HepG2 (cell line): ENCODE data around the gene TET2. TPM values are rescaled to one million over a fixed set of nuclear protein-coding genes. Genes with fewer than 3 reads are reported as not detected.

ENCODE experiments used
- ATAC-seq: fragments of 200-7000 bp; cut with Tn5 transposase; 3 replicates; pipeline ENCODE4 v1.9.1; 2020; ENCODE audit warnings: mild to moderate bottlenecking, moderate library complexity
- BruUV-seq: library from RNA; stranded (reverse); fragments of 400-500 nt; replicated peaks from 2 replicates; lab custom pipeline; 2021; lab: Mats Ljungman, UMichigan
- CTCF ChIA-PET: fragments of 300-600 bp; formaldehyde crosslinking; extraction: SDS; loops from one replicate; lab custom pipeline; 2021; ENCODE audit warnings: low total read pairs, inconsistent platforms, low intra/inter-chr PET ratio; lab: Yijun Ruan, JAX
- POLR2A ChIA-PET: fragments of 350-600 bp; sonication (Branson Sonifier 250); formaldehyde crosslinking; loops from one replicate; lab custom pipeline; 2020; ENCODE audit warnings: antibody characterized with exemption, inconsistent platforms; lab: Yijun Ruan, JAX
- DNase-seq: peaks from one replicate; pipeline ENCODE4 v3.0.0-alpha.2; 2015; ENCODE audit warnings: low spot score
- FAIRE-seq: peaks from 3 replicates; lab custom pipeline; 2011; peaks lifted over from hg19 to GRCh38; lab: Jason Lieb, UNC
- H2AFZ ChIP-seq: one replicate; pipeline ENCODE4 v1.6.1; 2011; ENCODE audit warnings: low read length, inconsistent platforms
- H3K27ac ChIP-seq: fragments of 300-600 bp; 3 replicates; pipeline ENCODE4 v1.8.0; 2011; ENCODE audit warnings: mixed run types, mild to moderate bottlenecking, mixed read lengths, low read length, inconsistent platforms; ENCODE audit not compliant: insufficient read depth; ENCODE audit errors: extremely low read length
- H3K27me3 ChIP-seq, 2 experiments: fragments of 200-600 bp in 1 of 2; 2 replicates in 1 of 2; 3 replicates in 1 of 2; pipeline versions ENCODE4 v1.6.0 to v1.8.0; 2011; ENCODE audit warnings: low read length in 2 of 2, mild to moderate bottlenecking in 2 of 2, moderate library complexity in 2 of 2, inconsistent platforms in 1 of 2; ENCODE audit not compliant: insufficient read depth in 2 of 2, control insufficient read depth in 1 of 2
- H3K36me3 ChIP-seq, 2 experiments: fragments of 200-600 bp in 1 of 2; replicated peaks in 1 of 2; 2 replicates in 1 of 2; 3 replicates in 1 of 2; pipeline versions ENCODE4 v1.5.1 to v1.8.0; 2011; ENCODE audit warnings: low read length in 2 of 2, inconsistent platforms in 1 of 2; ENCODE audit not compliant: insufficient read depth in 2 of 2, control insufficient read depth in 1 of 2
- H3K4me1 ChIP-seq: 2 replicates; pipeline ENCODE4 v1.5.1; 2012; ENCODE audit warnings: low read length, inconsistent platforms; ENCODE audit not compliant: insufficient read depth
- H3K4me2 ChIP-seq: 2 replicates; pipeline ENCODE4 v1.6.0; 2011; ENCODE audit warnings: low read depth, low read length, inconsistent platforms
- H3K4me3 ChIP-seq, 3 experiments: fragments of 200-600 bp in 1 of 3; sonication (generic), shearing (Covaris generic) in 1 of 3; replicated peaks in 1 of 3; 2 replicates each; pipeline ENCODE4 v1.5.1; 2011 to 2016; ENCODE audit warnings: low read length in 3 of 3, inconsistent platforms in 2 of 3, low read depth in 2 of 3, mild to moderate bottlenecking in 2 of 3, control low read depth in 1 of 3, mixed read lengths in 1 of 3; ENCODE audit not compliant: insufficient read depth in 1 of 3
- H3K79me2 ChIP-seq: one replicate; pipeline ENCODE4 v1.6.1; 2011; ENCODE audit warnings: low read length, inconsistent platforms; ENCODE audit not compliant: insufficient read depth
- H3K9ac ChIP-seq: 2 replicates; pipeline ENCODE4 v1.6.0; 2011; ENCODE audit warnings: mild to moderate bottlenecking, low read depth, low read length, inconsistent platforms; ENCODE audit not compliant: insufficient read depth
- H3K9me3 ChIP-seq: 2 replicates; pipeline ENCODE4 v1.5.1; 2012; ENCODE audit warnings: mild to moderate bottlenecking, low read length
- H4K20me1 ChIP-seq: 2 replicates; pipeline ENCODE4 v1.6.0; 2011; ENCODE audit warnings: inconsistent platforms, mild to moderate bottlenecking, low read length, moderate library complexity; ENCODE audit not compliant: insufficient read depth
- ELF4 ChIP-seq: sonication (generic); formaldehyde crosslinking; IDR thresholded peaks from 2 replicates; pipeline ENCODE4 v1.5.0; 2020; ENCODE audit warnings: missing genetic modification reagents, mild to moderate bottlenecking, moderate library complexity, borderline replicate concordance
- ETV6 ChIP-seq: sonication (generic); formaldehyde crosslinking; conservative IDR thresholded peaks from 2 replicates; pipeline ENCODE4 v1.4.0; 2020; ENCODE audit warnings: missing genetic modification reagents
- FOXP1 ChIP-seq, 2 experiments: fragments of 450-650 bp in 1 of 2; IDR thresholded peaks; 2 replicates each; pipeline ENCODE4 v1.6.1; 2017 to 2018; ENCODE audit warnings: antibody characterized with exemption in 1 of 2
- NFE2L2 ChIP-seq: fragments of 150-350 bp; IDR thresholded peaks from 2 replicates; pipeline ENCODE4 v1.6.1; 2014; ENCODE audit warnings: low read length
- RELA ChIP-seq: sonication (generic); formaldehyde crosslinking; IDR thresholded peaks from 2 replicates; pipeline ENCODE4 v1.4.0; 2020; ENCODE audit warnings: missing genetic modification reagents
- ZFP82 ChIP-seq: sonication (generic); formaldehyde crosslinking; IDR thresholded peaks from 2 replicates; pipeline ENCODE4 v1.5.1; 2020; ENCODE audit warnings: mild to moderate bottlenecking, missing genetic modification reagents, borderline replicate concordance
- ZFX ChIP-seq: sonication (generic); formaldehyde crosslinking; IDR thresholded peaks from 2 replicates; pipeline ENCODE4 v1.4.0; 2020; ENCODE audit warnings: mild to moderate bottlenecking, low read depth, missing genetic modification reagents, moderate library complexity
- ZMAT3 ChIP-seq: sonication (generic); formaldehyde crosslinking; conservative IDR thresholded peaks from 2 replicates; pipeline ENCODE4 v1.7.0; 2021; ENCODE audit warnings: missing genetic modification reagents
- ZNF138 ChIP-seq: sonication (generic); formaldehyde crosslinking; IDR thresholded peaks from 2 replicates; pipeline ENCODE4 v1.5.0; 2020; ENCODE audit warnings: mild to moderate bottlenecking, low read depth, missing genetic modification reagents
- ZNF232 ChIP-seq: sonication (generic); formaldehyde crosslinking; IDR thresholded peaks from 2 replicates; pipeline ENCODE4 v1.4.0; 2020; ENCODE audit warnings: missing genetic modification reagents, borderline replicate concordance
- ZNF235 ChIP-seq: sonication (generic); formaldehyde crosslinking; IDR thresholded peaks from 2 replicates; pipeline ENCODE4 v1.8.1; 2023; ENCODE audit warnings: mild to moderate bottlenecking, missing genetic modification reagents, borderline replicate concordance
- ZNF431 ChIP-seq: sonication (generic); formaldehyde crosslinking; IDR thresholded peaks from 2 replicates; pipeline ENCODE4 v1.9.0; 2022; ENCODE audit warnings: missing genetic modification reagents, low read depth, mild to moderate bottlenecking, borderline replicate concordance
- ZNF547 ChIP-seq: sonication (generic); formaldehyde crosslinking; IDR thresholded peaks from 2 replicates; pipeline ENCODE4 v1.5.1; 2020; ENCODE audit warnings: mild to moderate bottlenecking, missing genetic modification reagents
- ZNF552 ChIP-seq: sonication (generic); formaldehyde crosslinking; IDR thresholded peaks from 2 replicates; pipeline ENCODE4 v1.9.0; 2022; ENCODE audit warnings: missing genetic modification reagents, mild to moderate bottlenecking, borderline replicate concordance
- ZNF737 ChIP-seq: sonication (generic); formaldehyde crosslinking; IDR thresholded peaks from 2 replicates; pipeline ENCODE4 v1.5.0; 2020; ENCODE audit warnings: missing genetic modification reagents, mild to moderate bottlenecking, borderline replicate concordance
- ZSCAN20 ChIP-seq: sonication (generic); formaldehyde crosslinking; IDR thresholded peaks from 2 replicates; pipeline ENCODE4 v1.4.0; 2020; ENCODE audit warnings: missing genetic modification reagents, mild to moderate bottlenecking, borderline replicate concordance
- WGBS: methylation state at CpG from one replicate; pipeline ENCODE4 v1.1.6; 2017; ENCODE audit warnings: low lambda C conversion rate; 5-methylcytosine and 5-hydroxymethylcytosine counted together
- in situ Hi-C: cut with HindIII; loops from 2 replicates; pipeline ENCODE4 v1.10.0; 2017; ENCODE audit warnings: low pct_unique_long_range_greater_than_20kb; ENCODE audit not compliant: extremely low pct_ligation_motif_present
- intact Hi-C: fragments of 100-400 bp; cut with micrococcal nuclease; formaldehyde crosslinking; loops from one replicate; pipeline ENCODE4 v1.10.0; 2022; ENCODE audit not compliant: unreplicated experiment
- polyA plus RNA-seq, 8 experiments: library from polyadenylated mRNA; depleted of rRNA in 3 of 8; stranded (reverse) in 7 of 8; unstranded in 1 of 8; fragments of >200 nt; fragmentation: Illumina TruSeq in 4 of 8; extraction: Trizol in 4 of 8; gene quantifications; 2 replicates each; pipeline versions ENCODE4 v1.2.1 to v1.2.3, GENCODE V29; 2011 to 2016; ENCODE audit warnings: low read depth in 4 of 8, missing spikeins in 1 of 8, mixed read lengths in 1 of 8; ENCODE audit not compliant: insufficient read depth in 1 of 8
- total RNA-seq, 5 experiments: library from RNA; depleted of rRNA; stranded (reverse); fragments of >200 nt; fragmentation: Illumina TruSeq; extraction: Trizol; gene quantifications; 2 replicates each; pipeline ENCODE4 v1.2.3, GENCODE V29; 2016; ENCODE audit warnings: low read depth in 1 of 5
- TF ChIP-seq, protein P1 (sequence below): sonication (generic); formaldehyde crosslinking; IDR thresholded peaks from 2 replicates; pipeline ENCODE4 v1.5.0; 2020; ENCODE audit warnings: missing genetic modification reagents, mild to moderate bottlenecking, borderline replicate concordance
- TF ChIP-seq, protein P2 (sequence below): sonication (generic); formaldehyde crosslinking; IDR thresholded peaks from 2 replicates; pipeline ENCODE4 v1.5.1; 2020; ENCODE audit warnings: mild to moderate bottlenecking, moderate library complexity, missing genetic modification reagents

The TET2 gene
- total and polyA plus RNA-seq, 2 of the 13 experiments (the other 11 are each of a cell fraction or from before 2014, with no cell fraction given) = 4.7 to 4.8 TPM

DNA sequence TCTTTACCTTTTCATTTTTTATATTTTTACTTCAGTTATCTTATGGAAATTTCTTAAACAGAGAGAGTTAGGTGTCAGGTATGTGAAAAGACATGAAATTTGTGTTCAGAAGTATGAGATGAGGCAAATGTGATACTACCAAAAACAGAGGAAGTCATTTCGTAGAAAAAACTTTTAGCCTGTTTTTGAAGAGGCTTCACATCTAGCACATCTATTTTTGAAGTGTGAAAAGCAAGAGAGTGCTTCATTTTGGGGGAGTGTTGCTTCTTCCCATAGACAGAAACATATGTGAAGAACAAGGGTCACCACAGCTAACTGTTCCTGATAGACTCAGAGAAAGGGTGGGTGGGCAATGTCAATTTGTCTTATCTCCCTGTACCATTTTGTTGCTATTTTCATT is 125.3 kb downstream of the TET2 start:
- H2AFZ ChIP-seq = no peak overlapping the region
- CTCF ChIA-PET = no interaction called here
- H3K27me3 ChIP-seq = no peaks in the 10 kb centered on the region
- POLR2A ChIA-PET = no interaction called here
- H3K9ac ChIP-seq = no peak overlapping the region
- TF ChIP-seq ZMAT3 (CRISPR knock-in tag) = no peak
- TF ChIP-seq ZFP82 (CRISPR knock-in tag) = no peak
- no peak for TF ChIP-seq RELA
- TF ChIP-seq ZNF232 (CRISPR knock-in tag) = no peak
- no peak for TF ChIP-seq NFE2L2
- TF ChIP-seq, protein P1, sequence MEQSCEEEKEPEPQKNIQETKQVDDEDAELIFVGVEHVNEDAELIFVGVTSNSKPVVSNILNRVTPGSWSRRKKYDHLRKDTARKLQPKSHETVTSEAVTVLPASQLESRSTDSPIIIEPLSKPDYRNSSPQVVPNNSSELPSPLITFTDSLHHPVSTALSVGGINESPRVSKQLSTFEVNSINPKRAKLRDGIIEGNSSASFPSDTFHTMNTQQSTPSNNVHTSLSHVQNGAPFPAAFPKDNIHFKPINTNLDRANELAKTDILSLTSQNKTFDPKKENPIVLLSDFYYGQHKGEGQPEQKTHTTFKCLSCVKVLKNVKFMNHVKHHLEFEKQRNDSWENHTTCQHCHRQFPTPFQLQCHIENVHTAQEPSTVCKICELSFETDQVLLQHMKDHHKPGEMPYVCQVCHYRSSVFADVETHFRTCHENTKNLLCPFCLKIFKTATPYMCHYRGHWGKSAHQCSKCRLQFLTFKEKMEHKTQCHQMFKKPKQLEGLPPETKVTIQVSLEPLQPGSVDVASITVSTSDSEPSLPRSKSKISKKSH = no peak
- no peak for TF ChIP-seq ZFX
- no peak for TF ChIP-seq ZNF552 (CRISPR knock-in tag)
- 97% methylated on average over 1 of the region's 1 CpG for WGBS
- no peak overlapping the region for H3K27ac ChIP-seq
- H4K20me1 ChIP-seq = no peaks in the 10 kb centered on the region
- ATAC-seq (no peak), DNase-seq (no peak), FAIRE-seq (no peak)
- no TSS peak for BruUV-seq
- H3K4me1 ChIP-seq = no peaks in the 10 kb centered on the region
- H3K4me3 ChIP-seq = no peak overlapping the region
- intact Hi-C loops (no loop called here), in situ Hi-C loops (no loop called here)
- peaks cover 7 to 40% of the 10 kb centered on the region in 2 experiments; a peak in 4 of 5 replicates for H3K36me3 ChIP-seq
- H3K9me3 ChIP-seq = no peaks in the 10 kb centered on the region
- H3K4me2 ChIP-seq = no peak overlapping the region
- no peaks in the 10 kb centered on the region for H3K79me2 ChIP-seq

DNA sequence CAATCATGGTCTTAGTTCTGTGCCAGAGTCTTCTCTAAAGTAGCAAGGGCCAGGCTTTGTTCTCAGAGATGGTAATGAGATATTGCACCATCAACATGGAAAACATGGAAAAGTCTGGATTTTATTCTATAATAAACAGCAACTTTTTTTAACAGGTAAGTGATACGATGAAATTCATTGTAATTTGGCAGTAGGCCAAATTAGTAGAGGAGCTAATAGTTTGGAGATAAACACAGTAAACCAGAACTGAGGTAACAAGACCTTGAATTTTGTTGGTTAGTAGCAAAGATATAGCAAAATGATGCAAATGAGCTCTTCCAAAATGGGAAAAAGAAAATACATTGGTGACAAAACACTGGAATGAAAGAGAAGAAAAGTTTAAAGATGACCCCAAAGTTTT is 126.6 kb downstream of the TET2 start:
- POLR2A ChIA-PET = no interaction called here
- Histone ChIP-seq H3K27ac (no peak overlapping the region), H3K4me1 (no peaks in the 10 kb centered on the region), H3K4me2 (no peak overlapping the region), H3K27me3 (no peaks in the 10 kb centered on the region), H3K9ac (no peak overlapping the region), H2AFZ (no peak overlapping the region), H3K36me3 (peaks cover 8 to 40% of the 10 kb centered on the region in 2 experiments; a peak in 4 of 5 replicates), H4K20me1 (no peaks in the 10 kb centered on the region), H3K4me3 (no peak overlapping the region), H3K9me3 (no peaks in the 10 kb centered on the region), H3K79me2 (no peaks in the 10 kb centered on the region)
- intact Hi-C loops (no loop called here), in situ Hi-C loops (no loop called here)
- no peak for DNase-seq
- no peak for FAIRE-seq
- CTCF ChIA-PET = no interaction called here
- 100% methylated on average over 1 of the region's 1 CpG for WGBS
- no peak for ATAC-seq
- no TSS peak for BruUV-seq
- TF ChIP-seq ZNF138 (CRISPR knock-in tag) = no peak
- no peak for TF ChIP-seq ETV6
- no peak for TF ChIP-seq ZNF547 (CRISPR knock-in tag)
- TF ChIP-seq FOXP1 (IDR thresholded peaks at IDR 0.05) = no peak
- no peak for TF ChIP-seq FOXP1 (CRISPR knock-in tag; IDR thresholded peaks at IDR 0.05)
- no peak for TF ChIP-seq ZNF737 (CRISPR knock-in tag)
- TF ChIP-seq, protein P2, sequence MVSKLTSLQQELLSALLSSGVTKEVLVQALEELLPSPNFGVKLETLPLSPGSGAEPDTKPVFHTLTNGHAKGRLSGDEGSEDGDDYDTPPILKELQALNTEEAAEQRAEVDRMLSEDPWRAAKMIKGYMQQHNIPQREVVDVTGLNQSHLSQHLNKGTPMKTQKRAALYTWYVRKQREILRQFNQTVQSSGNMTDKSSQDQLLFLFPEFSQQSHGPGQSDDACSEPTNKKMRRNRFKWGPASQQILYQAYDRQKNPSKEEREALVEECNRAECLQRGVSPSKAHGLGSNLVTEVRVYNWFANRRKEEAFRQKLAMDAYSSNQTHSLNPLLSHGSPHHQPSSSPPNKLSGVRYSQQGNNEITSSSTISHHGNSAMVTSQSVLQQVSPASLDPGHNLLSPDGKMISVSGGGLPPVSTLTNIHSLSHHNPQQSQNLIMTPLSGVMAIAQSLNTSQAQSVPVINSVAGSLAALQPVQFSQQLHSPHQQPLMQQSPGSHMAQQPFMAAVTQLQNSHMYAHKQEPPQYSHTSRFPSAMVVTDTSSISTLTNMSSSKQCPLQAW = no peak
- no peak for TF ChIP-seq ZSCAN20 (CRISPR knock-in tag)
- no peak for TF ChIP-seq ZNF235 (CRISPR knock-in tag)
- no peak for TF ChIP-seq ZNF431 (CRISPR knock-in tag)
- no peak for TF ChIP-seq ELF4
